Trophoblast cell (in vitro differentiated cells and primary cell): Measurements from ENCODE around the gene MVK.

Experiments
- DNase-seq, 2 donors: peaks; one replicate each; pipeline ENCODE4 v3.0.0-alpha.2; 2016
- H2AFZ ChIP-seq: 2 replicates; pipeline ENCODE4 v1.6.1; 2013; ENCODE audit warnings: low read length, moderate library complexity, mild to moderate bottlenecking; ENCODE audit not compliant: insufficient read depth, poor library complexity
- H2AK5ac ChIP-seq: 2 replicates; pipeline ENCODE4 v1.6.1; 2013; ENCODE audit warnings: mild to moderate bottlenecking, low read length
- H2BK120ac ChIP-seq: 2 replicates; pipeline ENCODE4 v1.6.1; 2013; ENCODE audit warnings: low read length, mild to moderate bottlenecking, moderate library complexity; ENCODE audit not compliant: insufficient read depth, poor library complexity
- H2BK12ac ChIP-seq: 2 replicates; pipeline ENCODE4 v1.6.1; 2013; ENCODE audit warnings: mild to moderate bottlenecking, low read length, moderate library complexity
- H2BK5ac ChIP-seq: 2 replicates; pipeline ENCODE4 v1.6.1; 2013; ENCODE audit warnings: low read length, low read depth, moderate library complexity, mild to moderate bottlenecking; ENCODE audit not compliant: poor library complexity
- H3K14ac ChIP-seq: 2 replicates; pipeline ENCODE4 v1.6.1; 2013; ENCODE audit warnings: mild to moderate bottlenecking, low read length
- H3K18ac ChIP-seq: 2 replicates; pipeline ENCODE4 v1.6.1; 2013; ENCODE audit warnings: mild to moderate bottlenecking, low read length
- H3K23ac ChIP-seq: 2 replicates; pipeline ENCODE4 v1.6.1; 2013; ENCODE audit warnings: low read length
- H3K27ac ChIP-seq: 2 replicates; pipeline ENCODE4 v1.5.1; 2013; ENCODE audit warnings: low read depth, mild to moderate bottlenecking, inconsistent platforms, low read length, moderate library complexity
- H3K27me3 ChIP-seq: 2 replicates; pipeline ENCODE4 v1.6.1; 2013; ENCODE audit warnings: inconsistent platforms, mild to moderate bottlenecking, low read length, moderate library complexity; ENCODE audit not compliant: insufficient read depth
- H3K36me3 ChIP-seq, 2 experiments: 1 replicate in 1 of 2; 2 replicates in 1 of 2; pipeline ENCODE4 v1.6.1; 2013; ENCODE audit warnings: low read length in 2 of 2, mild to moderate bottlenecking in 2 of 2, moderate library complexity in 1 of 2; ENCODE audit not compliant: insufficient read depth in 2 of 2, control insufficient read depth in 1 of 2
- H3K4ac ChIP-seq: 2 replicates; pipeline ENCODE4 v1.6.1; 2013; ENCODE audit warnings: low read depth, mild to moderate bottlenecking, low read length, moderate library complexity
- H3K4me1 ChIP-seq, 2 experiments: 1 replicate in 1 of 2; 2 replicates in 1 of 2; pipeline ENCODE4 v1.6.1; 2013; ENCODE audit warnings: low read length in 2 of 2, mild to moderate bottlenecking in 2 of 2, moderate library complexity in 1 of 2; ENCODE audit not compliant: insufficient read depth in 2 of 2, control insufficient read depth in 1 of 2
- H3K4me2 ChIP-seq: 2 replicates; pipeline ENCODE4 v1.6.1; 2013; ENCODE audit warnings: inconsistent platforms, mild to moderate bottlenecking, low read length, moderate library complexity
- H3K4me3 ChIP-seq: 2 replicates; pipeline ENCODE4 v1.5.1; 2013; ENCODE audit warnings: mild to moderate bottlenecking, low read depth, low read length, inconsistent platforms
- H3K79me1 ChIP-seq: one replicate; pipeline ENCODE4 v1.6.1; 2013; ENCODE audit warnings: low read length
- H3K79me2 ChIP-seq: 2 replicates; pipeline ENCODE4 v1.6.1; 2013; ENCODE audit warnings: low read length, mild to moderate bottlenecking; ENCODE audit not compliant: control insufficient read depth, insufficient read depth, poor library complexity
- H3K9ac ChIP-seq: 2 replicates; pipeline ENCODE4 v1.6.1; 2013; ENCODE audit warnings: mild to moderate bottlenecking, low read length
- H3K9me3 ChIP-seq: 2 replicates; pipeline ENCODE4 v1.6.1; 2013; ENCODE audit warnings: low read depth, mild to moderate bottlenecking, control low read depth, inconsistent platforms, low read length; ENCODE audit not compliant: insufficient read depth
- H4K12ac ChIP-seq: 2 replicates; pipeline ENCODE4 v1.6.1; 2013; ENCODE audit warnings: low read depth, mild to moderate bottlenecking, low read length, moderate library complexity
- H4K8ac ChIP-seq: 2 replicates; pipeline ENCODE4 v1.6.1; 2013; ENCODE audit warnings: low read depth, mild to moderate bottlenecking, low read length, moderate library complexity
- H4K91ac ChIP-seq: one replicate; pipeline ENCODE4 v1.6.1; 2013; ENCODE audit warnings: low read depth, mild to moderate bottlenecking, low read length, moderate library complexity
- WGBS: extraction: QIAGEN DNeasy Blood & Tissue Kit; methylation state at CpG from one replicate; pipeline ENCODE4 v1.1.7; 2013; ENCODE audit warnings: missing lambda C conversion rate; ENCODE audit not compliant: insufficient read length, insufficient coverage; ENCODE audit errors: extremely low coverage; 5-methylcytosine and 5-hydroxymethylcytosine counted together

Gene MVK

DNA sequence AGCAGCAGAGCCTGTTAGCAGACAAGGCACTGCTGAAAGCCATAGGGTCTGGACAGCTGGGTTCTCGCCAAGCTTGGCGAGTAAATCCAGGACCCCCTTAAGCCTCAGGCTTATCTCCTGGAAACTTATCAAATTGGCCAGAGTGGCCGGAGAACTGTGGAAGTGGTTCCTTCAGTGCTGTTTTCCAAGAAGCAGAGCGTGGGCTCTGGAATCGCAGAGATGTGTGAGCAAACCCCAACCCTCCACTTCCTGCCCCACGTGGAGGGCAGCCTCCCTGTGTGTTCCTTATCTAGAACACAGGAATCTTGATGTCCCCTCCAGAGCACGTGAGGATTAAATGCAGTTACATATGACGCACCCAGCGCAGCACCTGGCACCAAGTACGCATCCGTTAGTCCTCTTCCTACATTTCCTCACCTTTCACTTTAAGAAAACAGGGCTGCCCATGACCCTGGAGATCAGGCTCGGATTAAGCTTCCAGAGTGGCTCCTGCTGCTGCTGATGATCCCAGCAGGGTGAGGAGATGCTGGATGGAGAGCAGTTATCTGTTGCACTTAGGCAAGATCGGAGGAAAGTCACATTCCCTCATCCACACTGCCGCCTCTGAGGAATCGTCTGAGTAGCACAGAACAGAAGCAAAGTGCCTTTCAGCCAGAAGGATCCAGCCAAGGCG is 35.3 kb upstream of the MVK start:
- Histone ChIP-seq H3K4me1 (peaks cover 0 to 3% of the 10 kb centered on the region in 2 experiments), H3K27ac (no peak overlapping the region), H3K9ac (no peak overlapping the region), H2BK12ac (no peak overlapping the region), H3K4me3 (no peak overlapping the region), H3K4ac (no peak overlapping the region), H4K8ac (no peak overlapping the region), H2BK120ac (no peak overlapping the region), H3K4me2 (no peak overlapping the region), H3K79me1 (no peaks in the 10 kb centered on the region), H2BK5ac (no peak overlapping the region), H4K12ac (no peak overlapping the region), H3K36me3 (peaks cover 15 to 20% of the 10 kb centered on the region in 2 experiments), H3K79me2 (no peaks in the 10 kb centered on the region), H3K23ac (no peak overlapping the region), H3K14ac (no peak overlapping the region), H3K18ac (no peak overlapping the region), H3K27me3 (no peaks in the 10 kb centered on the region), H3K9me3 (peaks cover 3% of the 10 kb centered on the region), H2AK5ac (no peak overlapping the region), H4K91ac (no peak overlapping the region), H2AFZ (no peak overlapping the region)
- WGBS, result no CpG with 5 or more reads among the region's 16 CpGs
- DNase-seq, result no peak

DNA sequence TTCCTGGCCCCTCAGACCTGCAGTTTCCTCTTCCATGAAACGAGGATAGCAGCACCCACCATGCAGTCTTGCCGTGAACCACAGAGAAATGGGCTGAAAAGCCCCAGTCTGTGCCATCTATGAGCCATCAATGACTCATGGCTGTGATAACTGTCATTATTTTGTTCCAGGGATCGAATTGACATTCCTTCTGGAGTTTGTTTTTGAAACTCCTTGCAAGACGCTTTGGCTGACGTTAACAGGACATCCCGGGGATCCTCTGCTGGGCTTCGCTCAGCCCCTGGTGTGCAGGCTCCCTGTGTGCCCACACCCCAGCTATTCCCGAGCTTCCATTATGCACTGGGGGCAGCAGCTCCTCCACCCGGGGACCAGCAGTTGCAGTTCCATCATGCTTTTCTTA is 34.1 kb upstream of the MVK start:
- no peak overlapping the region for H3K4me3 ChIP-seq
- no peak overlapping the region for H4K8ac ChIP-seq
- H3K14ac ChIP-seq, result no peak overlapping the region
- no peak overlapping the region for H2AFZ ChIP-seq
- no peak overlapping the region for H2BK5ac ChIP-seq
- H4K12ac ChIP-seq, result no peak overlapping the region
- H2BK12ac ChIP-seq, result no peak overlapping the region
- H3K4me1 ChIP-seq, result peaks cover 0 to 3% of the 10 kb centered on the region in 2 experiments
- no peak overlapping the region for H3K23ac ChIP-seq
- no peaks in the 10 kb centered on the region for H3K27me3 ChIP-seq
- no peak overlapping the region for H3K18ac ChIP-seq
- peaks cover 8 to 13% of the 10 kb centered on the region in 2 experiments for H3K36me3 ChIP-seq
- H3K79me2 ChIP-seq, result no peaks in the 10 kb centered on the region
- H2AK5ac ChIP-seq, result no peak overlapping the region
- no peak overlapping the region for H3K4me2 ChIP-seq
- no peak overlapping the region for H3K9ac ChIP-seq
- DNase-seq, result no peak
- H3K9me3 ChIP-seq, result peaks cover 3% of the 10 kb centered on the region
- WGBS, result no CpG with 5 or more reads among the region's 9 CpGs
- no peak overlapping the region for H4K91ac ChIP-seq
- no peak overlapping the region for H3K4ac ChIP-seq
- no peaks in the 10 kb centered on the region for H3K79me1 ChIP-seq
- no peak overlapping the region for H2BK120ac ChIP-seq
- H3K27ac ChIP-seq, result no peak overlapping the region

DNA sequence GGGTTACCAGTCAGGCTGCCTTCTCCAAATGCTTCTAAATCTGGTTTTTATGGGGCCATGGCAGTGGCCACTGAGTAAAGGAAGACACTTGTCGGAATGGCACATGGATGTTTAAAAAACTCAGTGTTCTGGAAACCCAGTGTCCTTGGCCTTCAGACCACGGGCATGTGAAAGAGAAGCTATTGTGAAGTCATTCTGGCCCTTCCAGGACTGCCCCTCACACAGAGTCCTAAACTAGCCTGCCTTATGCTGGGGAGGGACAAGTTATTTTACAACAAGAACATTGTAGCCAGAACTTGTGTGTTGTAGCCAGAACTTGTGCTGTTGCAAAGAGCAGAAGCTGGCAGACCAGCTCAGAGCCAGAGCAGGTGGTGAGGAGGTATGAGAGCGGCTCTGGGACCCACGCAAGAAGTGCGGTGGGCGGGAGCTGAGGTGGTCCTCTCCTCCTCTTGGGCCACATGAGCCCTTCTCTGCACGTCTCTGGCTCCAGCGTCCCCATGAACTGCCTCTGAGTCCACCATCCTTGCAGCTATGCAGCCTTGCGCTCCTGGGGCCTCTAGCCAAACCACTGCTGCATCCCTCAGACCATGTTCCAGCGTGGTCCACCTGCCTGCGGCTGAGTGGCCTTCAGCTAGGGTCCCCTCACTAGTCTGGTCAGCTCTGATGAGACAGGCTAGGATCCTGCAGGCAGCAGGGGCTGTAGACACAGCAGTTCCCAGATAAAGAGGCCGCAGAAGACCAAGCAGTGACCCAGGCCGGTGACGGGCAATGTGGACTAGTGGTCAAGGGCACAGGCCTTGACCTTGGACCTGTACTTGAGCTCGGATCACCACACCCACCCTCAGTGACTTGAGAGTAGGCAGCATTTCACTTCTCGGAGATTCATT is 32.8 kb upstream of the MVK start:
- Histone ChIP-seq H3K23ac (no peak overlapping the region), H3K9ac (no peak overlapping the region), H3K27ac (no peak overlapping the region), H2BK120ac (no peak overlapping the region), H2AFZ (no peak overlapping the region), H2AK5ac (no peak overlapping the region), H4K12ac (no peak overlapping the region), H2BK12ac (no peak overlapping the region), H4K8ac (no peak overlapping the region), H3K79me2 (no peaks in the 10 kb centered on the region), H4K91ac (no peak overlapping the region), H3K18ac (no peak overlapping the region), H3K36me3 (peaks cover 2% of the 10 kb centered on the region in 2 experiments), H3K4ac (no peak overlapping the region), H2BK5ac (no peak overlapping the region), H3K9me3 (peaks cover 3% of the 10 kb centered on the region), H3K4me1 (peaks cover 3% of the 10 kb centered on the region in 2 experiments), H3K79me1 (no peaks in the 10 kb centered on the region), H3K27me3 (no peaks in the 10 kb centered on the region), H3K4me3 (peak overlapping the region; percentile 28), H3K14ac (no peak overlapping the region), H3K4me2 (no peak overlapping the region)
- DNase-seq, result no peak
- no CpG with 5 or more reads among the region's 16 CpGs for WGBS

DNA sequence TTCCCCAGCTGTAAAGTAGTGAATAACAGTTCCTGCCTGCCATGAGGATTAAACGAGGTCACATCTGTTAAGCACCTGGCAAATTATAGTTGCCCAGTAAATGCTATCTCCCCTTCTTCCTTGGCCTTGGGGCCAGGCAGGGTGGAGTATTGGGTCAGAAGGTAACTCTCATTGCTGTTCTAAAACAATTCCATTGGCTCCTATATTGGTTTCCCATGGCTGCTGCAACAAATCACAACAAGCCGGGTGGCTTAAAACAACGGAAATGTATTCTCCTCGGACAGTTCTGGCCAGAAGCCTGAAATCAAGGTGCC is 32.2 kb upstream of the MVK start:
- Histone ChIP-seq H3K4me1 (peaks cover 3% of the 10 kb centered on the region in 2 experiments), H4K8ac (no peak overlapping the region), H3K14ac (no peak overlapping the region), H3K4me3 (no peak overlapping the region), H4K12ac (no peak overlapping the region), H2AK5ac (no peak overlapping the region), H2BK120ac (no peak overlapping the region), H3K9me3 (peaks cover 3% of the 10 kb centered on the region), H4K91ac (no peak overlapping the region), H3K4me2 (no peak overlapping the region), H2BK12ac (no peak overlapping the region), H3K23ac (no peak overlapping the region), H2AFZ (no peak overlapping the region), H3K4ac (no peak overlapping the region), H3K27me3 (no peaks in the 10 kb centered on the region), H3K79me2 (no peaks in the 10 kb centered on the region), H3K27ac (no peak overlapping the region), H3K18ac (no peak overlapping the region), H3K36me3 (no peaks in the 10 kb centered on the region), H3K9ac (no peak overlapping the region), H2BK5ac (no peak overlapping the region), H3K79me1 (no peaks in the 10 kb centered on the region)
- DNase-seq, result no peak
- WGBS, result no CpG with 5 or more reads among the region's 4 CpGs
